ENCODE results near the gene FHOD3.
"Not testable (repeated sequence)": the region's sequence is repeated elsewhere in the genome, so short reads cannot be mapped to it uniquely, and the experiment has no call there.

The FHOD3 gene

GRCh38 chr18:36451454-36452251, 154.1 kb downstream of the FHOD3 start:
- DNase-seq (ENCODE audit: low read depth) = no peak

- no peak for DNase-seq (ENCODE audit: low read depth)
Measured at GRCh38 chr18:36454245-36454644, 156.7 kb downstream of the FHOD3 start.

- no peak for DNase-seq (ENCODE audit: low read depth)
Measured at GRCh38 chr18:36454848-36455458, 157.4 kb downstream of the FHOD3 start.

- no peak for DNase-seq (ENCODE audit: low read depth)
Measured at GRCh38 chr18:36455931-36456330, 158.4 kb downstream of the FHOD3 start.

GRCh38 chr18:36456622-36457021, 159.1 kb downstream of the FHOD3 start:
- DNase-seq (ENCODE audit: low read depth) = no peak

GRCh38 chr18:36457683-36458082, 160.2 kb downstream of the FHOD3 start:
- DNase-seq (ENCODE audit: low read depth) = no peak

- no peak for DNase-seq (ENCODE audit: low read depth)
Measured at GRCh38 chr18:36458306-36458705, 160.8 kb downstream of the FHOD3 start.

GRCh38 chr18:36459203-36459602, 161.7 kb downstream of the FHOD3 start:
- no peak for DNase-seq (ENCODE audit: low read depth)

GRCh38 chr18:36459786-36460185, 162.3 kb downstream of the FHOD3 start:
- DNase-seq (ENCODE audit: low read depth) = no peak

- DNase-seq (ENCODE audit: low read depth) = no peak
Measured at GRCh38 chr18:36460324-36460850, 162.9 kb downstream of the FHOD3 start.

- no peak for DNase-seq (ENCODE audit: low read depth)
Measured at GRCh38 chr18:36460854-36461253, 163.3 kb downstream of the FHOD3 start.

- no peak for DNase-seq (ENCODE audit: low read depth)
Measured at GRCh38 chr18:36461551-36461987, 164.1 kb downstream of the FHOD3 start.

GRCh38 chr18:36463516-36463915, 166.0 kb downstream of the FHOD3 start:
- DNase-seq (ENCODE audit: low read depth) = not testable (repeated sequence)

- no peak for DNase-seq (ENCODE audit: low read depth)
Measured at GRCh38 chr18:36464126-36464651, 166.7 kb downstream of the FHOD3 start.

GRCh38 chr18:36465276-36465675, 167.8 kb downstream of the FHOD3 start:
- DNase-seq (ENCODE audit: low read depth) = no peak

GRCh38 chr18:36465970-36466369, 168.5 kb downstream of the FHOD3 start:
- DNase-seq (ENCODE audit: low read depth) = no peak

- no peak for DNase-seq (ENCODE audit: low read depth)
Measured at GRCh38 chr18:36467614-36468013, 170.1 kb downstream of the FHOD3 start.

GRCh38 chr18:36468161-36468560, 170.6 kb downstream of the FHOD3 start:
- DNase-seq (ENCODE audit: low read depth) = no peak

- no peak for DNase-seq (ENCODE audit: low read depth)
Measured at GRCh38 chr18:36469461-36469860, 171.9 kb downstream of the FHOD3 start.

- no peak for DNase-seq (ENCODE audit: low read depth)
Measured at GRCh38 chr18:36470896-36471295, 173.4 kb downstream of the FHOD3 start.

- no peak for DNase-seq (ENCODE audit: low read depth)
Measured at GRCh38 chr18:36471393-36471792, 173.9 kb downstream of the FHOD3 start.

- DNase-seq (ENCODE audit: low read depth) = no peak
Measured at GRCh38 chr18:36476433-36476832, 178.9 kb downstream of the FHOD3 start.

GRCh38 chr18:36477776-36478175, 180.3 kb downstream of the FHOD3 start:
- DNase-seq (ENCODE audit: low read depth) = no peak

Data from stimulated activated CD8-positive, alpha-beta memory T cell treated with anti-CD3 and anti-CD28 coated beads, Interleukin-15, amount 100 ng/mL, for 24 hours (primary cell).